Aorta (tissue), 5 donors: ENCODE data around the gene TFEB. TPM values are rescaled to one million over a fixed set of nuclear protein-coding genes. Genes with fewer than 3 reads are reported as not detected.

Experiments
- ATAC-seq: fragments of 200-7000 bp; cut with Tn5 transposase; one replicate; pipeline ENCODE4 v1.9.1; 2022; ENCODE audit warnings: moderate library complexity; ENCODE audit not compliant: low FRiP score
- DNase-seq, 2 donors: peaks; one replicate each; pipeline ENCODE4 v3.0.0-alpha.2; 2020
- H3K27ac ChIP-seq, 2 donors: one replicate each; pipeline ENCODE4 v1.5.1; 2013; ENCODE audit warnings: low read length in 2 of 2, mild to moderate bottlenecking in 2 of 2, moderate library complexity in 2 of 2, control low read depth in 1 of 2, inconsistent platforms in 1 of 2, low read depth in 1 of 2
- H3K27me3 ChIP-seq, 2 donors: one replicate each; pipeline ENCODE4 v1.6.1; 2013; ENCODE audit warnings: control low read depth in 1 of 2, low read length in 1 of 2, mild to moderate bottlenecking in 1 of 2, moderate library complexity in 1 of 2; ENCODE audit not compliant: insufficient read depth in 2 of 2, control insufficient read depth in 1 of 2
- H3K36me3 ChIP-seq, 2 donors: one replicate each; pipeline ENCODE4 v1.6.1; 2013; ENCODE audit warnings: control low read depth in 1 of 2, low read length in 1 of 2, mild to moderate bottlenecking in 1 of 2; ENCODE audit not compliant: insufficient read depth in 2 of 2, control insufficient read depth in 1 of 2
- H3K4me1 ChIP-seq, 2 donors: one replicate each; pipeline ENCODE4 v1.6.1; 2013; ENCODE audit warnings: low read length in 2 of 2, control low read depth in 1 of 2, mild to moderate bottlenecking in 1 of 2, moderate library complexity in 1 of 2; ENCODE audit not compliant: insufficient read depth in 2 of 2, control insufficient read depth in 1 of 2
- H3K4me3 ChIP-seq, 2 donors: one replicate each; pipeline ENCODE4 v1.5.1; 2013; ENCODE audit warnings: low read length in 2 of 2, control low read depth in 1 of 2, mild to moderate bottlenecking in 1 of 2
- H3K9me3 ChIP-seq: one replicate; pipeline ENCODE4 v1.6.1; 2013; ENCODE audit warnings: mild to moderate bottlenecking, low read length; ENCODE audit not compliant: control insufficient read depth
- whole genome bisulfite sequencing, 2 donors: extraction: QIAGEN DNeasy Blood & Tissue Kit; methylation state at CpG; one replicate each; pipeline ENCODE4 v1.1.7; 2013; 5-methylcytosine and 5-hydroxymethylcytosine counted together
- intact Hi-C, 2 donors: fragments of 100-400 bp; cut with DNase I; formaldehyde crosslinking; loops; one replicate each; pipeline versions ENCODE4 v1.14.2 to v1.15.0; 2022
- polyA plus RNA-seq, 2 donors: library from polyadenylated mRNA; stranded (reverse); fragments of 200-250 nt; gene quantifications; one replicate each; pipeline ENCODE4 v1.2.3, GENCODE V29; 2013
- total RNA-seq, 2 donors: library from RNA; stranded (reverse); fragmentation: NEBNext Ultra II Directional; extraction: Animal tissue kit (Norgen Biotek cat#: 25700); gene quantifications; one replicate each; pipeline ENCODE4 v1.2.1, GENCODE V29; 2021
- donor health status: healthy with polysubstance abuse.
- donor health status: Bipolar disorder and iron deficiency.
- donor health status: DM: no; HTN: no; CAD: no.
- donor health status: DM: no; HTN: no; CAD: no.
- donor health status: DM: yes; HTN: yes; CAD: no.

The TFEB gene
- total and polyA plus RNA-seq, 4 donors, result 7.3 to 32.1 (median 21.5) TPM

DNA sequence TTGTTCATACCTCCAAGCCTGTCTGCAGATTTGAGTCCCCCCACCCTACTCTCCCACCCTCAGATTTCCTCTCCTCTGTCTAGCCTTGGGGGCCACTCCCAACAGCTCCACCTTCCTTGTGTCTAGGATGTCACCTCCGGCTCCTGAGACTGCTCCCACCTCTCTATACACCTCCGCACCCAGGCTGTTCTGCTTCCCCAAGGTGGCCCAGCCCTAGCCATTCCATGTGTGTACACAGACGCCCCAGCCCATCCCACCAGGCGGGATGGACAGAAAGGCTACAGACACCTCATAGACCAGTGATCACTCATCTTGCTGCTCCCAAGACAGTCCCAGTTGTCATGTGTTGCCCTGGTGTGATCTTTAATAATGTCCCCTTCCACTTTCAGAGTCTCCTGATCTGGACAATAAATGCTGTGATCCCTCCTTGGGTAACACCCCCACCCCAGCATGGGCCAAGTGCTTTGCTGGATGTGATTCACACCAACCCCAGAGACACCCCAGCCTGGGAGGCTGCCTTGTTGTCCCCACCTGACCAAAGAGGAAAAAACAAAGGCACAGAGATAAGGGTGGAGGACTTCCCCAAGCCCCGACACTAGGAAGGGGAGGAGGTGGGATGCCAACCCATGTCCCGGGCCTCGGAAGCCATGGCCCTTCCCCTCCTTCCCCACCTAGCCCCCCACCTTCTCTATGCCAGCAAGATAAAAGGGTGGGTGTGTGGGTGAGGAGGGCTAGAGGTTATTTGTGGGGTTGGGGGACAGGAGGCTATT is 61.0 kb downstream of the TFEB start:
- intact Hi-C loops, result no loop called here
- peak; percentile 36 to 51 for DNase-seq
- H3K27me3 ChIP-seq, result no peaks in the 10 kb centered on the region
- no peaks in the 10 kb centered on the region for H3K9me3 ChIP-seq
- WGBS, 2 donors, result 90 to 92% methylated on average over 7 of the region's 7 CpGs
- H3K36me3 ChIP-seq, result no peaks in the 10 kb centered on the region
- no peak overlapping the region for H3K4me3 ChIP-seq
- no peak for ATAC-seq
- H3K27ac ChIP-seq, result no peak overlapping the region
- H3K4me1 ChIP-seq, result no peaks in the 10 kb centered on the region

DNA sequence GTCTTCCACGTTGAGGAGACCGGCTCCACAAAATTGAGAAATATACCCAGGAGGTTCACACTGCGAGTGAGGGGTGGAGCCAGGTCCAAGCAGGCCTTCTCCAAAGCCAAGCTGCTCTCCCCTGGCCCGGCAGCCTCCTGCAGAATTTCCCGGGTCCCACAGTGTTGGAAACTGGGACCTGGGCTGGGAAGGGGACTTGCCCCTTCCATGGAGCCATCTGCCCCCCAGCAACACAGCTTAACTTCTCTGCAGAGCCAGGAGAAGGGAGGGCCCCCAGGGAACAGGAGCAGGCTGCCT is 61.8 kb downstream of the TFEB start:
- H3K4me1 ChIP-seq, result no peaks in the 10 kb centered on the region
- DNase-seq (peak; percentile 38 to 44), ATAC-seq (no peak)
- H3K9me3 ChIP-seq, result no peaks in the 10 kb centered on the region
- WGBS, 2 donors, result 69 to 76% methylated on average over 5 of the region's 5 CpGs
- H3K27me3 ChIP-seq, result no peaks in the 10 kb centered on the region
- no peaks in the 10 kb centered on the region for H3K36me3 ChIP-seq
- intact Hi-C loops, result no loop called here
- no peak overlapping the region for H3K4me3 ChIP-seq
- H3K27ac ChIP-seq, result no peak overlapping the region

GRCh38 chr6:41672816-41673703 is 62.3 kb downstream of the TFEB start:
- 85 to 87% methylated on average over 17 of the region's 17 CpGs for WGBS, 2 donors
- Histone ChIP-seq H3K27ac (no peak overlapping the region), H3K4me1 (no peaks in the 10 kb centered on the region), H3K9me3 (no peaks in the 10 kb centered on the region), H3K27me3 (no peaks in the 10 kb centered on the region), H3K36me3 (no peaks in the 10 kb centered on the region), H3K4me3 (no peak overlapping the region)
- no peak for ATAC-seq
- DNase-seq, result peak; percentile 6 to 56
- intact Hi-C loops, result no loop called here

GRCh38 chr6:41672016-41672415 is 63.4 kb downstream of the TFEB start:
- intact Hi-C loops, result no loop called here
- 89 to 91% methylated on average over 7 of the region's 7 CpGs for WGBS, 2 donors
- H3K4me1 ChIP-seq, result no peaks in the 10 kb centered on the region
- ATAC-seq (no peak), DNase-seq (peak; percentile 8 to 60)
- H3K27ac ChIP-seq, result no peak overlapping the region
- H3K4me3 ChIP-seq, result no peak overlapping the region
- H3K36me3 ChIP-seq, result no peaks in the 10 kb centered on the region
- no peaks in the 10 kb centered on the region for H3K9me3 ChIP-seq
- no peaks in the 10 kb centered on the region for H3K27me3 ChIP-seq

DNA sequence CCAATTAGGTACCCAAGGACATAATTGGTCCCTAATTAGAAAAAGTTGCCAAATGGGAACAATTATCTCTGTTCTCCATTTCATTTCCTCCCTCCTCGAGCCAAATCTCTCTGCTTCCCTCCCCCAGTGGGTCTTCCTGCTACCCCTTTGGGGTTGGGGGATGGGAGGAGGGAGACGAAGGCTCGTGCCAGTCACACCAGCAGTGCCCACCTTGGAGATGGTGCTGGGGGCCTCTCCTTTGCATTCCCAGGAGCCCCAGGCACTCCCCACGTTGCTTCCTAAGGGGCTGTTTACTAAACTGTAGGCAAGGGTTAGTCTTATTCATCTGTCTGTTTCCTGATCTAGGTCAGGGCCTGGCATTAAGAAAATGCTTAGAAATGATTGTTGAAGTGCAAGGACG is 64.0 kb downstream of the TFEB start:
- DNase-seq (peak; percentile 12 to 58), ATAC-seq (no peak)
- intact Hi-C loops, result no loop called here
- no peaks in the 10 kb centered on the region for H3K36me3 ChIP-seq
- no peaks in the 10 kb centered on the region for H3K27me3 ChIP-seq
- H3K4me1 ChIP-seq, result no peaks in the 10 kb centered on the region
- 60% methylated on average over 5 of the region's 5 CpGs for WGBS, 2 donors
- no peak overlapping the region for H3K27ac ChIP-seq
- H3K9me3 ChIP-seq, result no peaks in the 10 kb centered on the region
- H3K4me3 ChIP-seq, result no peak overlapping the region

- ATAC-seq (no peak), DNase-seq (peak in 1 of 2 donors; percentile 12)
- Histone ChIP-seq H3K4me1 (no peaks in the 10 kb centered on the region), H3K36me3 (no peaks in the 10 kb centered on the region), H3K9me3 (no peaks in the 10 kb centered on the region), H3K4me3 (no peak overlapping the region), H3K27ac (no peak overlapping the region), H3K27me3 (no peaks in the 10 kb centered on the region)
- intact Hi-C loops, result no loop called here
- WGBS, 2 donors, result 84 to 88% methylated on average over 9 of the region's 9 CpGs
Measured at GRCh38 chr6:41670703-41671360, 64.6 kb downstream of the TFEB start.

GRCh38 chr6:41668968-41669367 is 66.4 kb downstream of the TFEB start:
- Histone ChIP-seq H3K27ac (no peak overlapping the region), H3K27me3 (no peaks in the 10 kb centered on the region), H3K4me1 (no peaks in the 10 kb centered on the region), H3K4me3 (no peak overlapping the region), H3K36me3 (no peaks in the 10 kb centered on the region), H3K9me3 (no peaks in the 10 kb centered on the region)
- DNase-seq (no peak), ATAC-seq (no peak)
- intact Hi-C loops, result no loop called here
- WGBS, 2 donors, result 95 to 96% methylated on average over 2 of the region's 2 CpGs

GRCh38 chr6:41667195-41667594 is 68.2 kb downstream of the TFEB start:
- no peak overlapping the region for H3K4me3 ChIP-seq
- no peaks in the 10 kb centered on the region for H3K36me3 ChIP-seq
- H3K9me3 ChIP-seq, result no peaks in the 10 kb centered on the region
- intact Hi-C loops, result no loop called here
- WGBS, 2 donors, result 95 to 96% methylated on average over 1 of the region's 1 CpG
- no peak for DNase-seq
- no peaks in the 10 kb centered on the region for H3K4me1 ChIP-seq
- ATAC-seq, result no peak
- H3K27me3 ChIP-seq, result no peaks in the 10 kb centered on the region
- no peak overlapping the region for H3K27ac ChIP-seq
